Measurements from ENCODE around the gene BOLA1. TPM values are rescaled to one million over a fixed set of nuclear protein-coding genes. Genes with fewer than 3 reads are reported as not detected.
A peak's percentile ranks its signal among the peaks of the same experiment; 100 is the strongest.

Gene BOLA1
- total RNA-seq, 4 donors from 2014 or later, result 30.6 to 63.0 (median 46.0) TPM

DNA sequence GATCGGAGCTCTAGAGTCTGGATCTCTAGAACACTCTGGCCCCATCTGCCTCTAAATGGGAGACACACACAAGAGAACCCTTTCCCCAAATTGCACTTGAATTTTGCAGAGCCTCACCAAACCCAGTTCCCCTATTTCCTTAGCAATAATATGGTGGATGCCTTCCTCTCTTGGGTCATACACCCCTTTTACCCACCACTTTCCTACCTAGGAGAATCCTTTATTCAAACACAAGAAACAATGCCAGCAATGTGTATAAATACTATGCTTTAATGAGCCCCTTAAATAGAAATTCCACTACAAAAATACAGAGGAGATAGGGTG is 29.0 kb downstream of the BOLA1 start:
- TF ChIP-seq, protein P1, sequence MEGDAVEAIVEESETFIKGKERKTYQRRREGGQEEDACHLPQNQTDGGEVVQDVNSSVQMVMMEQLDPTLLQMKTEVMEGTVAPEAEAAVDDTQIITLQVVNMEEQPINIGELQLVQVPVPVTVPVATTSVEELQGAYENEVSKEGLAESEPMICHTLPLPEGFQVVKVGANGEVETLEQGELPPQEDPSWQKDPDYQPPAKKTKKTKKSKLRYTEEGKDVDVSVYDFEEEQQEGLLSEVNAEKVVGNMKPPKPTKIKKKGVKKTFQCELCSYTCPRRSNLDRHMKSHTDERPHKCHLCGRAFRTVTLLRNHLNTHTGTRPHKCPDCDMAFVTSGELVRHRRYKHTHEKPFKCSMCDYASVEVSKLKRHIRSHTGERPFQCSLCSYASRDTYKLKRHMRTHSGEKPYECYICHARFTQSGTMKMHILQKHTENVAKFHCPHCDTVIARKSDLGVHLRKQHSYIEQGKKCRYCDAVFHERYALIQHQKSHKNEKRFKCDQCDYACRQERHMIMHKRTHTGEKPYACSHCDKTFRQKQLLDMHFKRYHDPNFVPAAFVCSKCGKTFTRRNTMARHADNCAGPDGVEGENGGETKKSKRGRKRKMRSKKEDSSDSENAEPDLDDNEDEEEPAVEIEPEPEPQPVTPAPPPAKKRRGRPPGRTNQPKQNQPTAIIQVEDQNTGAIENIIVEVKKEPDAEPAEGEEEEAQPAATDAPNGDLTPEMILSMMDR (IDR thresholded peaks at IDR 0.05), result no peak
- no peak for TF ChIP-seq POLR2A (IDR thresholded peaks at IDR 0.05)
- H3K4me3 ChIP-seq (ENCODE audit: low read depth, poor library complexity, severe bottlenecking), result peak overlapping the region; percentile 69
- no peak for DNase-seq (ENCODE audit: low spot score in 2 of 2)
- intact Hi-C loops (cut with DNase I; ENCODE audit: low total_unique reads), result no loop called here
- WGBS, 2 donors, result 0 to 43% methylated on average over 1 of the region's 1 CpG

DNA sequence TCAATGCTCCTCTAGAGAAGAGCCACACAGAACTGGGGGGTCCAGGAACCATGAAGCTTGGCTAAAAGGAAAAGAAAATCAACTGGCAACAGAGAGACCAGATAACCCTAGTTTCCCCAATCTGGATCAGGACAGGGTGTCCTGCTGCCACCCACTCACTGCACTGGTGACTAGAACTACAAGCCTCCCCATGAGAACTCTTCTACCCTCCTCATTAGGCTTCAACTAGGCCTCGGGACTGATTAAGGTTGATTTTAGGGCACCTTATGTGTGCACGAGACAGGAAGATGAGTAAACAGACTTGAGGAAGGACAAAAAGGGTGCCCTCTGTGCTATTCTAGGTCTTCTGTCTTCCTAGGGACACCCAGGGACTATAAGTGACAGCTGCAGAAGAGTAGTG is 30.5 kb downstream of the BOLA1 start:
- peak in 1 of 2 donors; percentile 15 for DNase-seq (ENCODE audit: low spot score in 2 of 2)
- no peak overlapping the region for H3K4me3 ChIP-seq (ENCODE audit: low read depth, poor library complexity, severe bottlenecking)
- intact Hi-C loops (cut with DNase I; ENCODE audit: low total_unique reads), result loop anchor here (5.0 kb wide), 1 partner anchor 38 kb away; no protein-coding TSS in a partner anchor
- WGBS, 2 donors, result 83 to 84% methylated on average over 2 of the region's 2 CpGs
- TF ChIP-seq POLR2A (IDR thresholded peaks at IDR 0.05), result no peak
- TF ChIP-seq, protein P1 (IDR thresholded peaks at IDR 0.05), result no peak

DNA sequence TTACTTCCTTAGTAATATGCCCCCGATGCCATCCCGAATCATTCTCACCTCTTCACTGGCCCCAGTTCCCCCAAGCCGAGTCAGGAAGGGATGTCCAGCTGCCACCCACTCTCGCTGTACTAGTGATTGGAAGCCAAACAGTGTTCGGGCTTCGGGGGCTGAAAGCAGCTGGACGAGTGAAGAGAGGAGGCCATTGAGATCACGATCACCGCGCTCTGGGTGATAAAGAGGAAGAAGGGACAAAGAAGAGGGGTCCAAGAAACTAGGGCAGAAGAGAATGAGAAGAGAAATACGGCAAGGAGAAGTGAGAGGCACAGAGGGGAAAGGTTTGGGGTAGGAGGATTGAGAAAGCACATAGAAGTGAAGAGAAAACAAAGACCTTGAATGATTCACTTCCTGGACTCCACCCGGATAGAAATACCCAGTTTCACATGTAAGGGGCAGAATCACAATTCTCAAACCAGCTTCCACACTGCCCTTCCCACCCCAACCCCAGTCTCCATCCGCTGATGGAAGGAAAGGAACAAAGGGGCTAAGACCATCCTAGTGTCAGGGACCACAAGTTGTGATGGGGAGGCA is 31.9 kb downstream of the BOLA1 start:
- intact Hi-C loops (cut with DNase I; ENCODE audit: low total_unique reads), result loop anchor here (5.0 kb wide), 1 partner anchor 39 kb away; no protein-coding TSS in a partner anchor
- DNase-seq (ENCODE audit: low spot score in 2 of 2), result peak in 1 of 2 donors; percentile 73
- TF ChIP-seq, protein P1 (IDR thresholded peaks at IDR 0.05), result no peak
- no peak for TF ChIP-seq POLR2A (IDR thresholded peaks at IDR 0.05)
- no peak overlapping the region for H3K4me3 ChIP-seq (ENCODE audit: low read depth, poor library complexity, severe bottlenecking)
- 82 to 91% methylated on average over 13 of the region's 13 CpGs for WGBS, 2 donors

DNA sequence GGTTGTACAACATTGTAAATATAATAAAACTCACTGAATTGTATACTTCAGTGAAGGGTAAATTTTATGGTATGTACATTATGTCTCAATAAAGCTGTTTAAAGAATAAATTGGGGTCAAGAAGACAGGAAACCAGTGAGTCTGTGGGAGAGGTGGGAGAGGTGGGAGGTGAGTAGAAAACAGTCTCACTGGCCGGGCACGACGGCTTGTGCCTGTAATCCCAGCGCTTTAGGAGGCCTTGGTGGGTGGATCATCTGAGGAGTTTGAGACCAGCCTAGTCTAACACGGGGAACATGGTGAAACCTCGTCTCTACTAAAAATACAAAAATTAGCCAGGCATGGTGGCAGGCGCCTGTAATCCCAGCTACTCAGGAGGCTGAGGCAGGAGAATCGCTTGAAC is 33.1 kb downstream of the BOLA1 start:
- intact Hi-C loops (cut with DNase I; ENCODE audit: low total_unique reads), result loop anchor here (5.0 kb wide), 1 partner anchor 40 kb away; no protein-coding TSS in a partner anchor
- TF ChIP-seq, protein P1 (IDR thresholded peaks at IDR 0.05), result no peak
- TF ChIP-seq POLR2A (IDR thresholded peaks at IDR 0.05), result no peak
- DNase-seq (ENCODE audit: low spot score in 2 of 2), result peak in 1 of 2 donors; percentile 59
- no peak overlapping the region for H3K4me3 ChIP-seq (ENCODE audit: low read depth, poor library complexity, severe bottlenecking)
- WGBS, 2 donors, result 92 to 93% methylated on average over 8 of the region's 8 CpGs

DNA sequence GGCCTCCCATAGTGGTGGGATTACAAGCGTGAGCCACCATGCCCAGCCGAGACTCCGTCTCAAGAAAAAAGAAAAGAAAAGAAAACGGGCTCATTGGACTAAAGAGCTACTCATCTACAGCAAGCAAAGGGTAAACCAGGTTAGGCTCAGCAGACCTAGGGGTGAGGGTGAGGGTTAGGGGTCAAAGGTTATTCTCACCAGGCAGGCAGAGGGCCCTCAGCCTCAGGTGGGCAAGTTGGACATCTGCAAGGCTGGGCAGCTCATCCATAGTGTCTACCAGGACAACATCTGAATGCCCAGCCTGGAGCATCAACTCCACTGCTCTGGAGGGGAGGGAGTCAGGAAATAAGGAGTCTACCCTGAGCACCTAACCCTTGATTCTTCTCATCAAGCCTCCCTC is 33.8 kb downstream of the BOLA1 start:
- H3K4me3 ChIP-seq (ENCODE audit: low read depth, poor library complexity, severe bottlenecking), result no peak overlapping the region
- peak in 1 of 2 donors; percentile 40 for DNase-seq (ENCODE audit: low spot score in 2 of 2)
- TF ChIP-seq, protein P1 (IDR thresholded peaks at IDR 0.05), result no peak
- TF ChIP-seq POLR2A (IDR thresholded peaks at IDR 0.05), result no peak
- intact Hi-C loops (cut with DNase I; ENCODE audit: low total_unique reads), result loop anchor here (5.0 kb wide), 1 partner anchor 41 kb away; no protein-coding TSS in a partner anchor
- 96 to 98% methylated on average over 4 of the region's 4 CpGs for WGBS, 2 donors

DNA sequence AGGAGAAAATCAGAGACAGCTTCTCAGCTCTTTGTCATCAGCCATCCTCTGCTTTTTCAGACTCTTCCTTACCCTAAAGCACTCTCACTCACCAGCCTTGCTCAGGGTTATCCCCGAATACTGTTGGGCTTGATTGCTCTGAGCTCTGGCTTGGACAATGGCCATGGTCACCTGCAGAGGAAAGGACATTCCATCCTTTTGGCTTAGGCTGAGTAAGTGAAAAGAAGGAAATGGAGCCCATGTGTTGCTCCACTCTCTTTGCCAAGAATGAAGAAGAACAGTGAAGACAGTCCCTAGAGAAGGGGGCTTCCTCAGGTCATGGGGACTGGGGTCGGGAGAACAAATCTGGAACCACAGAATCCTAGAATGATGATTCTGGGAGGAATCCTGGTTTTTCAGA is 35.0 kb downstream of the BOLA1 start:
- WGBS, 2 donors, result 70 to 72% methylated on average over 2 of the region's 2 CpGs
- H3K4me3 ChIP-seq (ENCODE audit: low read depth, poor library complexity, severe bottlenecking), result no peak overlapping the region
- intact Hi-C loops (cut with DNase I; ENCODE audit: low total_unique reads), result loop anchor here (5.0 kb wide), 1 partner anchor 42 kb away; no protein-coding TSS in a partner anchor
- TF ChIP-seq, protein P1 (IDR thresholded peaks at IDR 0.05), result no peak
- TF ChIP-seq POLR2A (IDR thresholded peaks at IDR 0.05), result no peak
- DNase-seq (ENCODE audit: low spot score in 2 of 2), result peak in 1 of 2 donors; percentile 43

Data from lower leg skin (tissue), 4 donors.